Neuronal stem cell (in vitro differentiated cells): ENCODE data around the gene SBSN.

Experiments
- DNase-seq: peaks from one replicate; pipeline ENCODE4 v3.0.0-alpha.2; 2013; ENCODE audit warnings: low spot score
- H2AFZ ChIP-seq: one replicate; pipeline ENCODE4 v1.6.1; 2013; ENCODE audit warnings: mild to moderate bottlenecking, low read length, inconsistent platforms
- H2AK5ac ChIP-seq: 2 replicates; pipeline ENCODE4 v1.6.1; 2013; ENCODE audit warnings: low read depth, mild to moderate bottlenecking, inconsistent platforms, low read length, moderate library complexity, mixed read lengths
- H2BK120ac ChIP-seq: 2 replicates; pipeline ENCODE4 v1.6.1; 2013; ENCODE audit warnings: low read depth, mild to moderate bottlenecking, inconsistent platforms, low read length, moderate library complexity, mixed read lengths
- H2BK12ac ChIP-seq: one replicate; pipeline ENCODE4 v1.6.1; 2013; ENCODE audit warnings: low read length, inconsistent platforms
- H2BK15ac ChIP-seq: 2 replicates; pipeline ENCODE4 v1.6.1; 2013; ENCODE audit warnings: mild to moderate bottlenecking, low read length, inconsistent platforms, mixed read lengths
- H2BK5ac ChIP-seq: one replicate; pipeline ENCODE4 v1.6.1; 2013; ENCODE audit warnings: inconsistent platforms, mild to moderate bottlenecking, low read length, moderate library complexity
- H3K14ac ChIP-seq: one replicate; pipeline ENCODE4 v1.6.1; 2013; ENCODE audit warnings: low read length, inconsistent platforms
- H3K18ac ChIP-seq: 2 replicates; pipeline ENCODE4 v1.6.1; 2013; ENCODE audit warnings: low read length, inconsistent platforms
- H3K23ac ChIP-seq: 2 replicates; pipeline ENCODE4 v1.6.1; 2013; ENCODE audit warnings: low read depth, mild to moderate bottlenecking, mixed read lengths, low read length, inconsistent platforms; ENCODE audit not compliant: poor library complexity
- H3K27ac ChIP-seq: replicated peaks from 3 replicates; pipeline ENCODE4 v1.5.1; 2013; ENCODE audit warnings: low read length, inconsistent platforms
- H3K27me3 ChIP-seq, 3 experiments: 2 replicates each; pipeline ENCODE4 v1.6.1; 2013; ENCODE audit warnings: low read length in 3 of 3, mild to moderate bottlenecking in 2 of 3, inconsistent platforms in 1 of 3, low read depth in 1 of 3, mixed read lengths in 1 of 3, moderate library complexity in 1 of 3; ENCODE audit not compliant: control insufficient read depth in 3 of 3, insufficient read depth in 3 of 3
- H3K36me3 ChIP-seq, 2 donors: replicated peaks in 1 of 2; 2 replicates each; pipeline ENCODE4 v1.6.1; 2013; ENCODE audit warnings: low read length in 2 of 2; ENCODE audit not compliant: control insufficient read depth in 2 of 2, insufficient read depth in 2 of 2
- H3K4ac ChIP-seq: 2 replicates; pipeline ENCODE4 v1.6.1; 2013; ENCODE audit warnings: inconsistent platforms, mild to moderate bottlenecking, low read length, moderate library complexity
- H3K4me1 ChIP-seq, 2 donors: 1 replicate in 1 of 2; 2 replicates in 1 of 2; pipeline ENCODE4 v1.6.1; 2013; ENCODE audit warnings: low read length in 2 of 2, low read depth in 1 of 2; ENCODE audit not compliant: control insufficient read depth in 2 of 2, insufficient read depth in 1 of 2
- H3K4me2 ChIP-seq: one replicate; pipeline ENCODE4 v1.6.1; 2013; ENCODE audit warnings: mild to moderate bottlenecking, low read length, inconsistent platforms; ENCODE audit not compliant: insufficient read depth, poor library complexity, severe bottlenecking
- H3K4me3 ChIP-seq, 2 donors: 2 replicates each; pipeline ENCODE4 v1.5.1; 2013; ENCODE audit warnings: low read length in 2 of 2, mild to moderate bottlenecking in 2 of 2, inconsistent platforms in 1 of 2, moderate library complexity in 1 of 2
- H3K79me1 ChIP-seq: one replicate; pipeline ENCODE4 v1.6.1; 2013; ENCODE audit warnings: low read depth, mild to moderate bottlenecking, inconsistent platforms, low read length, moderate library complexity
- H3K9ac ChIP-seq: one replicate; pipeline ENCODE4 v1.6.1; 2013; ENCODE audit warnings: mild to moderate bottlenecking, low read depth, low read length, inconsistent platforms; ENCODE audit not compliant: poor library complexity
- H3K9me3 ChIP-seq, 2 donors: replicated peaks in 1 of 2; 2 replicates each; pipeline versions ENCODE3 to v1.6.1; 2013; ENCODE audit warnings: low read length in 2 of 2, mild to moderate bottlenecking in 2 of 2, inconsistent platforms in 1 of 2, low read depth in 1 of 2, mixed read lengths in 1 of 2, moderate library complexity in 1 of 2; ENCODE audit not compliant: control insufficient read depth in 2 of 2, insufficient read depth in 1 of 2
- H4K8ac ChIP-seq: one replicate; pipeline ENCODE4 v1.6.1; 2013; ENCODE audit warnings: low read depth, mild to moderate bottlenecking, inconsistent platforms, low read length, moderate library complexity
- H4K91ac ChIP-seq: one replicate; pipeline ENCODE4 v1.6.1; 2013; ENCODE audit warnings: low read length, low read depth, mild to moderate bottlenecking, inconsistent platforms; ENCODE audit not compliant: poor library complexity
- WGBS, 2 donors: extraction: QIAGEN DNeasy Blood & Tissue Kit; methylation state at CpG; one replicate each; pipeline ENCODE4 v1.1.7; 2013; ENCODE audit warnings: missing lambda C conversion rate in 2 of 2, mixed read lengths in 1 of 2; ENCODE audit not compliant: insufficient read length in 2 of 2, insufficient replicate concordance in 1 of 2; ENCODE audit errors: extremely low coverage in 2 of 2; 5-methylcytosine and 5-hydroxymethylcytosine counted together

The SBSN gene

DNA sequence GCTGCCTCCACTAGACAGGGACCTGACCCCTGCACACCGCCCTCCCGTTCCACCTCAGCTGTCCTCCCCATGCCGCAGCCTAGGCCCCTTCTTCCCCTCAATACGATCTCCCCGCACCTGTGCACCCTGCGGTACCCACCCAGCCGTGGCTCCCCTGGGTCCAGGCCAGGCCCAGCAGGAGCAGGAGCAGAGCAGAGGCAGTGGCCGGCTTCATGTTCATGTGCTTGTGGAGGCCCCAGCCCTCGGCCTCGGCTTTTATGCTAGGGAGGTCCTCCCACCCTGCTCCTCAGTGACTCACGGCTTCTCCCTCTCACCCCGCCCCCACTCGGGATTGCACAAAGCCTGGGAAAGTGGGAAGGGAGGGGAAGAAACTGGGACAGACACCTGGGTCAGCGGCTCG lies 26.4 kb downstream of the SBSN start:
- peaks cover 0 to 18% of the 10 kb centered on the region in 2 donors for H3K36me3 ChIP-seq
- no peak overlapping the region for H2AK5ac ChIP-seq
- H4K91ac ChIP-seq, result no peak overlapping the region
- no peak overlapping the region for H3K27ac ChIP-seq
- peak overlapping the region; percentile 74 for H3K9ac ChIP-seq
- no peak overlapping the region for H3K4ac ChIP-seq
- H2AFZ ChIP-seq, result peak overlapping the region; percentile 29
- WGBS, 2 donors, result no CpG with 5 or more reads among the region's 15 CpGs
- H3K27me3 ChIP-seq, result peaks cover 0 to 72% (median 0%) of the 10 kb centered on the region in 3 experiments
- H3K4me1 ChIP-seq, result no peaks in the 10 kb centered on the region
- H3K23ac ChIP-seq, result peak overlapping the region; percentile 62
- no peak overlapping the region for H2BK5ac ChIP-seq
- H3K4me3 ChIP-seq, result no peak overlapping the region
- peaks cover 4% of the 10 kb centered on the region for H3K79me1 ChIP-seq
- H3K14ac ChIP-seq, result no peak overlapping the region
- H3K18ac ChIP-seq, result peak overlapping the region; percentile 74
- H2BK15ac ChIP-seq, result no peak overlapping the region
- no peaks in the 10 kb centered on the region for H3K9me3 ChIP-seq
- H2BK12ac ChIP-seq, result no peak overlapping the region
- no peak for DNase-seq
- no peak overlapping the region for H4K8ac ChIP-seq
- H2BK120ac ChIP-seq, result no peak overlapping the region
- H3K4me2 ChIP-seq, result no peak overlapping the region

GRCh38 chr19:35500611-35501010 lies 27.5 kb downstream of the SBSN start:
- H3K4ac ChIP-seq, result no peak overlapping the region
- peak overlapping the region; percentile 81 for H3K23ac ChIP-seq
- no peak for DNase-seq
- H3K9me3 ChIP-seq, result no peaks in the 10 kb centered on the region
- no peak overlapping the region for H3K27ac ChIP-seq
- H2BK15ac ChIP-seq, result no peak overlapping the region
- H3K27me3 ChIP-seq, result peaks cover 0 to 66% (median 0%) of the 10 kb centered on the region in 3 experiments
- peaks cover 4% of the 10 kb centered on the region for H3K79me1 ChIP-seq
- H2AK5ac ChIP-seq, result no peak overlapping the region
- H3K14ac ChIP-seq, result no peak overlapping the region
- no peak overlapping the region for H2AFZ ChIP-seq
- no peak overlapping the region for H4K91ac ChIP-seq
- H2BK5ac ChIP-seq, result no peak overlapping the region
- no peak overlapping the region for H4K8ac ChIP-seq
- no peak overlapping the region for H3K4me2 ChIP-seq
- H3K18ac ChIP-seq, result no peak overlapping the region
- H3K9ac ChIP-seq, result peak overlapping the region; percentile 61
- H2BK12ac ChIP-seq, result no peak overlapping the region
- peaks cover 0 to 16% of the 10 kb centered on the region in 2 donors for H3K36me3 ChIP-seq
- no peak overlapping the region for H3K4me3 ChIP-seq
- no peaks in the 10 kb centered on the region for H3K4me1 ChIP-seq
- no CpG with 5 or more reads among the region's 10 CpGs for WGBS, 2 donors
- no peak overlapping the region for H2BK120ac ChIP-seq

- Histone ChIP-seq H3K27me3 (peaks cover 0 to 64% (median 0%) of the 10 kb centered on the region in 3 experiments), H3K23ac (no peak overlapping the region), H2AK5ac (no peak overlapping the region), H3K27ac (no peak overlapping the region), H3K4ac (no peak overlapping the region), H2AFZ (no peak overlapping the region), H3K79me1 (peaks cover 4% of the 10 kb centered on the region), H2BK15ac (no peak overlapping the region), H2BK5ac (no peak overlapping the region), H3K4me1 (peaks cover 0 to 2% of the 10 kb centered on the region in 2 donors), H3K9ac (no peak overlapping the region), H2BK12ac (no peak overlapping the region), H4K91ac (no peak overlapping the region), H3K14ac (no peak overlapping the region), H3K4me3 (no peak overlapping the region), H2BK120ac (no peak overlapping the region), H4K8ac (no peak overlapping the region), H3K9me3 (no peaks in the 10 kb centered on the region), H3K36me3 (peaks cover 0 to 13% of the 10 kb centered on the region in 2 donors), H3K18ac (no peak overlapping the region), H3K4me2 (no peak overlapping the region)
- no CpG with 5 or more reads among the region's 9 CpGs for WGBS, 2 donors
- DNase-seq, result no peak
Observed at GRCh38 chr19:35498984-35499527, 29.1 kb downstream of the SBSN start.

- Histone ChIP-seq H3K27ac (no peak overlapping the region), H2AFZ (no peak overlapping the region), H2BK15ac (no peak overlapping the region), H3K79me1 (peaks cover 4% of the 10 kb centered on the region), H3K4me3 (no peak overlapping the region), H3K9me3 (no peaks in the 10 kb centered on the region), H3K18ac (no peak overlapping the region), H3K4ac (no peak overlapping the region), H4K91ac (no peak overlapping the region), H2BK12ac (no peak overlapping the region), H3K9ac (no peak overlapping the region), H3K4me2 (no peak overlapping the region), H4K8ac (no peak overlapping the region), H3K14ac (no peak overlapping the region), H3K4me1 (peaks cover 0 to 2% of the 10 kb centered on the region in 2 donors), H2BK5ac (no peak overlapping the region), H3K23ac (no peak overlapping the region), H2BK120ac (no peak overlapping the region), H3K27me3 (peaks cover 0 to 65% (median 0%) of the 10 kb centered on the region in 3 experiments), H3K36me3 (peaks cover 0 to 13% of the 10 kb centered on the region in 2 donors), H2AK5ac (no peak overlapping the region)
- DNase-seq, result no peak
- no CpG with 5 or more reads among the region's 3 CpGs for WGBS, 2 donors
Observed at GRCh38 chr19:35498220-35498619, 29.9 kb downstream of the SBSN start.
